Neutrophil (primary cell): ENCODE data around the gene ALG12.

Source experiments
- H3K27ac ChIP-seq: fragments of 200-600 bp; sonication (generic); 2 replicates; pipeline ENCODE4 v1.5.1; 2016; ENCODE audit warnings: mild to moderate bottlenecking, moderate library complexity
- H3K27me3 ChIP-seq: fragments of 200-600 bp; sonication (generic); 2 replicates; pipeline ENCODE4 v1.6.0; 2016; ENCODE audit warnings: mild to moderate bottlenecking
- H3K36me3 ChIP-seq: fragments of 200-600 bp; sonication (generic); 2 replicates; pipeline ENCODE4 v1.5.1; 2017
- H3K4me1 ChIP-seq, 2 experiments: fragments of 200-600 bp in 1 of 2; sonication (generic) in 1 of 2; 1 replicate in 1 of 2; 2 replicates in 1 of 2; pipeline versions ENCODE4 v1.5.1 to v1.6.1; 2013 to 2016; ENCODE audit warnings: low read depth in 1 of 2, low read length in 1 of 2, mild to moderate bottlenecking in 1 of 2, moderate library complexity in 1 of 2; ENCODE audit not compliant: control insufficient read depth in 1 of 2, insufficient read depth in 1 of 2
- H3K4me3 ChIP-seq, 2 experiments: fragments of 200-600 bp in 1 of 2; sonication (generic) in 1 of 2; 1 replicate in 1 of 2; 2 replicates in 1 of 2; pipeline ENCODE4 v1.5.1; 2013 to 2016; ENCODE audit warnings: low read depth in 1 of 2, low read length in 1 of 2, mild to moderate bottlenecking in 1 of 2, moderate library complexity in 1 of 2
- H3K9me3 ChIP-seq: fragments of 200-600 bp; sonication (generic); 2 replicates; pipeline ENCODE4 v1.5.1; 2016
- TF ChIP-seq, protein P1 (sequence below): fragments of 200-600 bp; sonication (generic); IDR thresholded peaks from 2 replicates; pipeline ENCODE4 v1.5.1; 2016; ENCODE audit warnings: antibody characterized with exemption

ALG12 gene

DNA sequence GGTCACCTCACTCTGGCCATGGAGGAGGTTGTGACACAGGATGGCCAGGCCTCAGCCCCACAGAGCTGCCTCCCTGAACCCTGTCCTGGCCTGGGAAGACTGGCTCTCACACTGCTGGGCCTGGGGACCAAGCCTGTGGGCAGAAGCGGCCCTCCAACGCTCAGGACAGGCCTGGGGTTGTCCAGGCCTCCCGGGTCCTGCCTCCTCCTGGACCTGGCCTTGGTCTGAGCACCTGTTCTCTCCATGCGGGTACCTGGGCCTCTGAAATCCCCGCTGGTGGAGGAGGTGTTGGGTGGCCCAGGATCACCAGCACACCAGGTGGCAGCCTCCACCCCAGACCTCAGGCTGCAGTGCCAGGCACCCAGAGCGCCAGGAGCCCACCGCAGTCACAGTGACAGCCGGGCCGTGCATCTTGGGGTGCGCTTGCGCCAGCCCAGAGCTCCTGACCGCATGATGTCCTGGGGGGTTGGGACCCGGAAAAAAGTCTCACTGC, 26.2 kb upstream of the ALG12 start:
- H3K4me1 ChIP-seq = peaks cover 5 to 11% of the 10 kb centered on the region in 2 experiments

GRCh38 chr22:49943771-49944398, 25.6 kb upstream of the ALG12 start:
- TF ChIP-seq, protein P1, sequence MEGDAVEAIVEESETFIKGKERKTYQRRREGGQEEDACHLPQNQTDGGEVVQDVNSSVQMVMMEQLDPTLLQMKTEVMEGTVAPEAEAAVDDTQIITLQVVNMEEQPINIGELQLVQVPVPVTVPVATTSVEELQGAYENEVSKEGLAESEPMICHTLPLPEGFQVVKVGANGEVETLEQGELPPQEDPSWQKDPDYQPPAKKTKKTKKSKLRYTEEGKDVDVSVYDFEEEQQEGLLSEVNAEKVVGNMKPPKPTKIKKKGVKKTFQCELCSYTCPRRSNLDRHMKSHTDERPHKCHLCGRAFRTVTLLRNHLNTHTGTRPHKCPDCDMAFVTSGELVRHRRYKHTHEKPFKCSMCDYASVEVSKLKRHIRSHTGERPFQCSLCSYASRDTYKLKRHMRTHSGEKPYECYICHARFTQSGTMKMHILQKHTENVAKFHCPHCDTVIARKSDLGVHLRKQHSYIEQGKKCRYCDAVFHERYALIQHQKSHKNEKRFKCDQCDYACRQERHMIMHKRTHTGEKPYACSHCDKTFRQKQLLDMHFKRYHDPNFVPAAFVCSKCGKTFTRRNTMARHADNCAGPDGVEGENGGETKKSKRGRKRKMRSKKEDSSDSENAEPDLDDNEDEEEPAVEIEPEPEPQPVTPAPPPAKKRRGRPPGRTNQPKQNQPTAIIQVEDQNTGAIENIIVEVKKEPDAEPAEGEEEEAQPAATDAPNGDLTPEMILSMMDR = no peak
- peaks cover 5 to 11% of the 10 kb centered on the region in 2 experiments for H3K4me1 ChIP-seq
- H3K27me3 ChIP-seq = no peaks in the 10 kb centered on the region
- peak overlapping the region; percentile 91 for H3K27ac ChIP-seq
- H3K9me3 ChIP-seq = no peaks in the 10 kb centered on the region
- no peaks in the 10 kb centered on the region for H3K36me3 ChIP-seq
- H3K4me3 ChIP-seq = no peak overlapping the region

More for the DNA sequence above, 26.2 kb upstream of the ALG12 start:
- H3K36me3 ChIP-seq = no peaks in the 10 kb centered on the region
- H3K9me3 ChIP-seq = no peaks in the 10 kb centered on the region
- H3K27me3 ChIP-seq = no peaks in the 10 kb centered on the region
- peak overlapping the region; percentile 91 for H3K27ac ChIP-seq
- no peak overlapping the region for H3K4me3 ChIP-seq
- TF ChIP-seq, protein P1 = no peak

DNA sequence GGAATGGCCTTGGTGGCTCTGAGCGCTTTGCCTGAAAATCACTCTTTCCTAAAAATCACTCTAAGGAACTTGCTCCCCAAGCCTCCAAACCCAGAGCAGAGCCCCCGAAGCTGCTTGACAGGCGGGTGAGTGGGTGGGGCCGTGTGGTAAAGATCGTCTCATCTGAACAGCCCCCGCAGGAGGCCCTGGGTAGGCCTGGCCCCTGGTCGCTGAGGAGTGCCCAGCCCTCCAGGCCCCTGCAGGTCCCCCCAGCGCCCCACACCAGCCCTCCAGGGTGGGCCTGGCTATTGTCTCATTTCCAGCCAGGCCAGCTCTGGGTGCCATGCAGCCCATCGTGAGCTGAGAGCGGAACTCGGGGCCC, 25.1 kb upstream of the ALG12 start:
- Histone ChIP-seq H3K4me3 (no peak overlapping the region), H3K4me1 (peaks cover 5 to 11% of the 10 kb centered on the region in 2 experiments), H3K36me3 (no peaks in the 10 kb centered on the region), H3K27me3 (no peaks in the 10 kb centered on the region), H3K9me3 (no peaks in the 10 kb centered on the region), H3K27ac (peak overlapping the region; percentile 21)
- TF ChIP-seq, protein P1 = no peak

DNA sequence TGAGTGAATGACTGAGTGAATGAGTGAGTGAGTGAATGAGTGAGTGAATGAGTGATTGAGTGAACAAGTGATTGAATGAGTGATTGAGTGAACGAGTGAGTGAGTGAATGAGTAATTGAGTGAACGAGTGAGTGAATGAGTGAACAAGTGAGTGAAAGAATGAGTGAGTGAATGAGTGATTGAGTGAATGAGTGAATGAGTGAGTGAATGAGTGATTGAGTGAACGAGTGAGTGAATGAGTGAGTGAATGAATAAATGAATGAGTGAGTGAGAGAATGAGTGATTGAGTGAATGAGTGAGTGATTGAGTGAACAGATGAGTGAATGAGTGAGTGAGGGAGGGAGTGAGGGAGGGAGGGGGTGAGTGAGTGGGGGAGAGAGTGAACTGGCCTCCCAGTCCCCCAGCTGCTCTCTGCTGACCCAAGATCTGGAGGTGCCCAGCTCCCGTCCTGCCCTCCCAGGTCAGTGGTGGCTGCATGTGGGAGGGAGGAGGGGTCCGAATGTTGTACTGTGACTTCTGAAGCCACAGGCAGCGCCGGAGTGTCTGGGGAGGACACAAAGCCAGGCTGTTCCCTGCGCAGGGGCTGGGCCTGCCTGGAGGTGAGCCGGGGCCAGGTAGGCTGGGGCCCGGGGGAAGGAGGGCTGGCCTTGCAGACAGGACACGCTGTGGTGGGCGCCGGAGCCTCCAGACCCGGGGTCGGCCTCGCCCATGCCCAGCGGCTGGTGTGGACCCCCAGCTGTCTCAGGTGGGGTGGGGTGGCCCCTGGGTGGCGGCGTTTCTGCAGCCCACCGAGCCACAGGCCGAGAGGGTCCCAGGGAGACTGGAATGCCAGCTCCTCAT, 24.5 kb upstream of the ALG12 start:
- TF ChIP-seq, protein P1 = no peak
- H3K36me3 ChIP-seq = no peaks in the 10 kb centered on the region
- H3K27ac ChIP-seq = peak overlapping the region; percentile 21
- H3K27me3 ChIP-seq = no peaks in the 10 kb centered on the region
- H3K9me3 ChIP-seq = no peaks in the 10 kb centered on the region
- no peak overlapping the region for H3K4me3 ChIP-seq
- peaks cover 5 to 11% of the 10 kb centered on the region in 2 experiments for H3K4me1 ChIP-seq

DNA sequence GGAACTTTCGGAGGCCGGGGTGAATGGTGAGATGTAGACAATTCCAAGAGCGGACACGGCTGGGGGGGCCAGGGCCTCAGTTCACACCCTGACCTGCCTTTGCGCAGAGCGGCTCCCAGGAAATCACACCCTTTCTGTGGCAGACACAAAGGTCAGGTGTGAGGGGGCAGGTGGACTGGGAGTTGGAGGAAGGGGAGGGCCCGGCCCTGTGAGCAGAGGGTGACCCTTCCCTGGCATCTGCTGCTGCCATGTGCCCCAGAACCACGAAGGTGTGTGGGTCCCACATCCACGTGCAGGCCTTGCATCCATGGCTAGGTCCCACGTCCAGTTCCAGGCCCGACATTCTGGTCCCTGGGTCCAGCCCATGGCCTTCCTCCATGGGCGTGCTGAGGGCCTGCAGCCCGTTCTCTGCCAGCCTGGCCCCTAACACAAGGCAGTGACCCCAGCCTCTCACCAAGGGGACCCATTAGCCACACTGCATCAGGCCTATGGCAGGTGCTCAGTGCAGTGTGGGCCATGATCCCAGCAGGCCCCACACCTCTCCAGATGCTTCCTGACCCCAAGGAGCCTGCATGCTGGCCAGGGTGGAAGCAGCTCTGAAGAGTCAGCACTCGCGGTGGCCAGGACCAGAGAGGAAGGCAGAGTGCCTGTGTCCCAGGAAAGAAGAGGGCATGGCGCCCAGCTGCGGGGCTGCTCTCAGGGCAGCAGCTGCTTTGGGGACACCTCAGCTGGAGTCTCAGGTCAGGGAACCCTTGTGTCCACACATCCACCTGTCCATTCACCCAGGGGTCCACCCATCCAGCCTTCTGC, 23.5 kb upstream of the ALG12 start:
- Histone ChIP-seq H3K36me3 (no peaks in the 10 kb centered on the region), H3K27ac (peak overlapping the region; percentile 14), H3K4me1 (peaks cover 15 to 18% of the 10 kb centered on the region in 2 experiments), H3K9me3 (no peaks in the 10 kb centered on the region), H3K4me3 (no peak overlapping the region), H3K27me3 (peaks cover 6% of the 10 kb centered on the region)
- TF ChIP-seq, protein P1 = no peak
